HEK293 (cell line): ENCODE data around the gene PHACTR1.
A peak's percentile ranks its signal among the peaks of the same experiment; 100 is the strongest.

Experiments
- CTCF ChIA-PET: fragments of 350-600 bp; formaldehyde crosslinking; extraction: SDS; loops from one replicate; lab custom pipeline; 2021; ENCODE audit warnings: antibody characterized with exemption; lab: Yijun Ruan, JAX
- POLR2A ChIA-PET: fragments of 300-600 bp; formaldehyde crosslinking; extraction: SDS; loops from one replicate; lab custom pipeline; 2020; ENCODE audit warnings: antibody characterized with exemption, inconsistent platforms; lab: Yijun Ruan, JAX
- H3K27ac ChIP-seq: fragments of 200-500 bp; sonication (Bioruptor generic); 2 replicates; pipeline ENCODE4 v1.5.1; 2014; ENCODE audit warnings: low read depth, low read length, control low read depth, inconsistent platforms; ENCODE audit errors: extremely low read depth
- H3K36me3 ChIP-seq, 2 experiments: fragments of 200-500 bp in 1 of 2; sonication (Bioruptor generic) in 1 of 2; 1 replicate in 1 of 2; 2 replicates in 1 of 2; pipeline ENCODE4 v1.5.1; 2014 to 2017; ENCODE audit warnings: inconsistent platforms in 2 of 2, low read length in 2 of 2; ENCODE audit not compliant: control insufficient read depth in 2 of 2, insufficient read depth in 1 of 2
- H3K4me1 ChIP-seq: fragments of 200-500 bp; sonication (Bioruptor generic); 2 replicates; pipeline ENCODE4 v1.5.1; 2014; ENCODE audit warnings: mild to moderate bottlenecking, low read length, inconsistent platforms; ENCODE audit not compliant: control insufficient read depth, insufficient read depth
- H3K4me3 ChIP-seq: 2 replicates; pipeline ENCODE4 v1.5.1; 2011; ENCODE audit warnings: low read depth, mild to moderate bottlenecking, control low read depth, low read length, moderate library complexity
- H3K9me3 ChIP-seq: fragments of 200-500 bp; sonication (Bioruptor generic); 2 replicates; pipeline ENCODE4 v1.5.1; 2014; ENCODE audit warnings: low read depth, low read length, inconsistent platforms; ENCODE audit not compliant: control insufficient read depth, insufficient read depth
- EGR2 ChIP-seq: fragments of 450-650 bp; formaldehyde crosslinking; IDR thresholded peaks from 2 replicates; pipeline ENCODE4 v1.5.1; 2016; ENCODE audit warnings: low read depth, missing biosample characterization, missing genetic modification characterization
- KLF10 ChIP-seq: fragments of 450-650 bp; IDR thresholded peaks from 2 replicates; pipeline ENCODE4 v1.5.1; 2018; ENCODE audit warnings: missing biosample characterization, mild to moderate bottlenecking, missing genetic modification characterization
- KLF9 ChIP-seq: fragments of 450-650 bp; formaldehyde crosslinking; IDR thresholded peaks from 2 replicates; pipeline ENCODE4 v1.5.1; 2016; ENCODE audit warnings: missing biosample characterization, missing genetic modification characterization, low read depth
- MZF1 ChIP-seq: fragments of 450-650 bp; formaldehyde crosslinking; IDR thresholded peaks from 2 replicates; pipeline ENCODE4 v1.5.1; 2017; ENCODE audit warnings: missing biosample characterization, missing genetic modification characterization, borderline replicate concordance
- PRDM1 ChIP-seq: fragments of 450-650 bp; formaldehyde crosslinking; IDR thresholded peaks from 2 replicates; pipeline ENCODE4; 2016; ENCODE audit warnings: missing biosample characterization, missing genetic modification characterization
- RBAK ChIP-seq: fragments of 450-650 bp; formaldehyde crosslinking; IDR thresholded peaks from 2 replicates; pipeline ENCODE4 v1.5.1; 2016; ENCODE audit warnings: missing biosample characterization, missing genetic modification characterization
- WT1 ChIP-seq: fragments of 450-650 bp; formaldehyde crosslinking; IDR thresholded peaks from 2 replicates; pipeline ENCODE4 v1.5.1; 2016; ENCODE audit warnings: missing biosample characterization, missing genetic modification characterization
- YY1 ChIP-seq: fragments of 450-650 bp; formaldehyde crosslinking; IDR thresholded peaks from 2 replicates; pipeline ENCODE4 v1.5.1; 2018; ENCODE audit warnings: missing biosample characterization, missing genetic modification characterization
- ZBTB21 ChIP-seq: fragments of 450-650 bp; formaldehyde crosslinking; IDR thresholded peaks from 2 replicates; pipeline ENCODE4 v1.5.1; 2017; ENCODE audit warnings: missing biosample characterization, missing genetic modification characterization
- ZEB2 ChIP-seq: fragments of 450-650 bp; formaldehyde crosslinking; IDR thresholded peaks from 2 replicates; pipeline ENCODE4 v1.5.1; 2016; ENCODE audit warnings: missing biosample characterization, missing genetic modification characterization
- ZFHX2 ChIP-seq: fragments of 450-650 bp; formaldehyde crosslinking; conservative IDR thresholded peaks from 2 replicates; pipeline ENCODE4 v1.5.1; 2016; ENCODE audit warnings: missing biosample characterization, missing genetic modification characterization
- ZFP41 ChIP-seq: fragments of 450-650 bp; formaldehyde crosslinking; IDR thresholded peaks from 2 replicates; pipeline ENCODE4 v1.5.1; 2016; ENCODE audit warnings: missing biosample characterization, missing genetic modification characterization, borderline replicate concordance
- ZNF132 ChIP-seq: fragments of 450-650 bp; formaldehyde crosslinking; IDR thresholded peaks from 2 replicates; pipeline ENCODE4 v1.5.1; 2017; ENCODE audit warnings: missing biosample characterization, missing genetic modification characterization, borderline replicate concordance
- ZNF24 ChIP-seq: fragments of 450-650 bp; formaldehyde crosslinking; IDR thresholded peaks from 2 replicates; pipeline ENCODE4 v1.5.1; 2016; ENCODE audit warnings: missing biosample characterization, missing genetic modification characterization
- ZNF280D ChIP-seq: fragments of 450-650 bp; formaldehyde crosslinking; IDR thresholded peaks from 2 replicates; pipeline ENCODE4 v1.5.1; 2016; ENCODE audit warnings: missing biosample characterization, missing genetic modification characterization
- ZNF311 ChIP-seq: fragments of 450-650 bp; formaldehyde crosslinking; IDR thresholded peaks from 2 replicates; pipeline ENCODE4 v1.5.1; 2017; ENCODE audit warnings: missing biosample characterization, missing genetic modification characterization, borderline replicate concordance
- ZNF366 ChIP-seq: fragments of 450-650 bp; formaldehyde crosslinking; conservative IDR thresholded peaks from 2 replicates; pipeline ENCODE4 v1.5.1; 2016; ENCODE audit warnings: missing biosample characterization, missing genetic modification characterization
- ZNF423 ChIP-seq: fragments of 450-650 bp; formaldehyde crosslinking; IDR thresholded peaks from 2 replicates; pipeline ENCODE4 v1.5.1; 2016; ENCODE audit warnings: missing biosample characterization, missing genetic modification characterization
- ZNF449 ChIP-seq: fragments of 450-650 bp; formaldehyde crosslinking; IDR thresholded peaks from 2 replicates; pipeline ENCODE4 v1.5.1; 2017; ENCODE audit warnings: missing biosample characterization, mild to moderate bottlenecking, missing genetic modification characterization, moderate library complexity
- ZNF501 ChIP-seq: fragments of 450-650 bp; formaldehyde crosslinking; IDR thresholded peaks from 2 replicates; pipeline ENCODE4 v1.5.1; 2016; ENCODE audit warnings: missing biosample characterization, missing genetic modification characterization
- TF ChIP-seq, protein P1 (sequence below): fragments of 450-650 bp; IDR thresholded peaks from 2 replicates; pipeline ENCODE4 v1.5.1; 2018; ENCODE audit warnings: missing biosample characterization, mild to moderate bottlenecking, missing genetic modification characterization
- TF ChIP-seq, protein P2 (sequence below): fragments of 450-650 bp; formaldehyde crosslinking; IDR thresholded peaks from 2 replicates; pipeline ENCODE4 v1.5.1; 2016; ENCODE audit warnings: missing biosample characterization, missing genetic modification characterization

The PHACTR1 gene

DNA sequence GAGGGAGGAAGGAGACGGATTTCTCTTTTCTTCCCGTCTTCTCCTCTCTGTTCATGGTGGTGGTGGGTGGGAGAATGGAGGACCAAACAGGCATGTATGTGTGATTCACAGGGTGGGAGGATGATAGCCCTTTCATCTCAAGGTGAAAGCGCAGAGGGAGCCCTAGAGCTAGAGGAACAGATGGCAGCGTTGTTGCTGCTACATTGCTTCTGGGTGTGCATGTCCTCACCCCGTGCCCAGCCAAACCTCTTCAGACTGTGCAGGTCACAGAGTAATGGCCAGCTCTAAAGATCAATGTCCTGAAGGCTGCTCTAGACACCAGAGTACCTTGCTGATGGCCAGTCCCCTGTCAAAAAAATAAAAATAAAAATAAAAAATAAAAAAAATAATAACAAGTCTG is 310.0 kb downstream of the PHACTR1 start:
- Histone ChIP-seq H3K4me3 (no peak overlapping the region), H3K4me1 (peaks cover 11% of the 10 kb centered on the region)
- TF ChIP-seq WT1 (tag by site-specific recombination) (no peak), KLF9 (tag by site-specific recombination) (no peak), EGR2 (tag by site-specific recombination) (peak; percentile 56), ZNF311 (tag by site-specific recombination) (no peak), PRDM1 (tag by site-specific recombination) (0 out of 2 replicates have a peak, but pooled peaks have one; percentile 49), ZNF449 (tag by site-specific recombination) (peak; percentile 75), MZF1 (no peak), ZFHX2 (tag by site-specific recombination) (peak; percentile 63), ZNF24 (tag by site-specific recombination) (no peak), ZBTB21 (no peak), ZNF501 (tag by site-specific recombination) (no peak), YY1 (tag by site-specific recombination) (no peak)
- TF ChIP-seq, protein P1, sequence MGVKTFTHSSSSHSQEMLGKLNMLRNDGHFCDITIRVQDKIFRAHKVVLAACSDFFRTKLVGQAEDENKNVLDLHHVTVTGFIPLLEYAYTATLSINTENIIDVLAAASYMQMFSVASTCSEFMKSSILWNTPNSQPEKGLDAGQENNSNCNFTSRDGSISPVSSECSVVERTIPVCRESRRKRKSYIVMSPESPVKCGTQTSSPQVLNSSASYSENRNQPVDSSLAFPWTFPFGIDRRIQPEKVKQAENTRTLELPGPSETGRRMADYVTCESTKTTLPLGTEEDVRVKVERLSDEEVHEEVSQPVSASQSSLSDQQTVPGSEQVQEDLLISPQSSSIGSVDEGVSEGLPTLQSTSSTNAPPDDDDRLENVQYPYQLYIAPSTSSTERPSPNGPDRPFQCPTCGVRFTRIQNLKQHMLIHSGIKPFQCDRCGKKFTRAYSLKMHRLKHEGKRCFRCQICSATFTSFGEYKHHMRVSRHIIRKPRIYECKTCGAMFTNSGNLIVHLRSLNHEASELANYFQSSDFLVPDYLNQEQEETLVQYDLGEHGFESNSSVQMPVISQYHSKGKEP (tag by site-specific recombination), result no peak
- TF ChIP-seq, all 188 proteins: peak for 4
- Histone ChIP-seq H3K36me3 (no peaks in the 10 kb centered on the region), H3K9me3 (no peaks in the 10 kb centered on the region), H3K27ac (no peak overlapping the region)
- ChIA-PET POLR2A (no interaction called here), CTCF (interaction anchor here (0.7 kb wide), 1 partner anchor 27 kb away, joined by 4 read pairs; no protein-coding TSS in a partner anchor)

GRCh38 chr6:13027207-13027606 is 310.6 kb downstream of the PHACTR1 start:
- no peak overlapping the region for H3K27ac ChIP-seq
- ChIA-PET POLR2A (no interaction called here), CTCF (interaction anchor here (0.5 to 0.7 kb wide), 2 partner anchors 26 to 86 kb away, joined by 3 to 4 read pairs; no protein-coding TSS in a partner anchor)
- H3K4me1 ChIP-seq, result peaks cover 11% of the 10 kb centered on the region
- no peak overlapping the region for H3K4me3 ChIP-seq
- TF ChIP-seq, protein P2, sequence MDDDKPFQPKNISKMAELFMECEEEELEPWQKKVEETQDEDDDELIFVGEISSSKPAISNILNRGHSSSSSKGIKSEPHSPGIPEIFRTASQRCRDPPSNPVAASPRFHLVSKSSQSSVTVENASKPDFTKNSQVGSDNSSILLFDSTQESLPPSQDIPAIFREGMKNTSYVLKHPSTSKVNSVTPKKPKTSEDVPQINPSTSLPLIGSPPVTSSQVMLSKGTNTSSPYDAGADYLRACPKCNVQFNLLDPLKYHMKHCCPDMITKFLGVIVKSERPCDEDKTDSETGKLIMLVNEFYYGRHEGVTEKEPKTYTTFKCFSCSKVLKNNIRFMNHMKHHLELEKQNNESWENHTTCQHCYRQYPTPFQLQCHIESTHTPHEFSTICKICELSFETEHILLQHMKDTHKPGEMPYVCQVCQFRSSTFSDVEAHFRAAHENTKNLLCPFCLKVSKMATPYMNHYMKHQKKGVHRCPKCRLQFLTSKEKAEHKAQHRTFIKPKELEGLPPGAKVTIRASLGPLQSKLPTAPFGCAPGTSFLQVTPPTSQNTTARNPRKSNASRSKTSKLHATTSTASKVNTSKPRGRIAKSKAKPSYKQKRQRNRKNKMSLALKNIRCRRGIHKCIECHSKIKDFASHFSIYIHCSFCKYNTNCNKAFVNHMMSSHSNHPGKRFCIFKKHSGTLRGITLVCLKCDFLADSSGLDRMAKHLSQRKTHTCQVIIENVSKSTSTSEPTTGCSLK, result no peak
- no peak for TF ChIP-seq ZFP41 (tag by site-specific recombination)
- TF ChIP-seq ZNF280D (tag by site-specific recombination), result no peak
- no peak for TF ChIP-seq KLF10 (tag by site-specific recombination)
- TF ChIP-seq ZEB2 (tag by site-specific recombination), result no peak
- no peak for TF ChIP-seq ZNF423
- no peak for TF ChIP-seq RBAK (tag by site-specific recombination)
- TF ChIP-seq ZNF132 (tag by site-specific recombination), result no peak
- no peak for TF ChIP-seq ZFHX2 (tag by site-specific recombination)
- no peak for TF ChIP-seq ZNF366 (tag by site-specific recombination)
- H3K36me3 ChIP-seq, result no peaks in the 10 kb centered on the region
- H3K9me3 ChIP-seq, result no peaks in the 10 kb centered on the region
